HepG2 (cell line): ENCODE measurements around the gene TMEM198. TPM values are rescaled to one million over a fixed set of nuclear protein-coding genes. Genes with fewer than 3 reads are reported as not detected.

Source experiments
- AKAP8 ChIP-seq: sonication (generic); formaldehyde crosslinking; IDR thresholded peaks from 2 replicates; pipeline ENCODE4 v1.5.1; 2020; ENCODE audit warnings: mild to moderate bottlenecking, missing genetic modification reagents
- ATF7-NPFF ChIP-seq: sonication (generic); formaldehyde crosslinking; IDR thresholded peaks from 2 replicates; pipeline ENCODE4 v1.8.1; 2023; ENCODE audit warnings: mild to moderate bottlenecking, low read depth, missing genetic modification reagents, moderate library complexity
- CHD2 ChIP-seq: IDR thresholded peaks from 2 replicates; pipeline ENCODE4 v1.6.1; 2011; ENCODE audit warnings: low read depth, low read length, improper control_type of control experiment
- HBP1 ChIP-seq: IDR thresholded peaks from 2 replicates; pipeline ENCODE4 v1.6.1; 2016; ENCODE audit warnings: low read depth, control low read depth
- HOXA7 ChIP-seq: sonication (generic); formaldehyde crosslinking; IDR thresholded peaks from 2 replicates; pipeline ENCODE4 v1.8.1; 2022; ENCODE audit warnings: mild to moderate bottlenecking, missing genetic modification reagents, moderate library complexity
- KDM5A ChIP-seq: fragments of 200-600 bp; sonication (generic); IDR thresholded peaks from 2 replicates; pipeline ENCODE4 v1.7.0; 2018; ENCODE audit warnings: antibody characterized with exemption, mild to moderate bottlenecking, low read length, borderline replicate concordance
- KLF13 ChIP-seq: sonication (generic); formaldehyde crosslinking; IDR thresholded peaks from 2 replicates; pipeline ENCODE4 v1.4.0; 2020; ENCODE audit warnings: mild to moderate bottlenecking, missing genetic modification reagents
- MAF1 ChIP-seq: sonication (generic); formaldehyde crosslinking; IDR thresholded peaks from 2 replicates; pipeline ENCODE4 v1.5.0; 2020; ENCODE audit warnings: missing genetic modification reagents, borderline replicate concordance
- MIER3 ChIP-seq: IDR thresholded peaks from 2 replicates; pipeline ENCODE4 v1.6.1; 2016; ENCODE audit warnings: missing compliant biosample characterization, borderline replicate concordance
- TBX2 ChIP-seq: sonication (generic); formaldehyde crosslinking; IDR thresholded peaks from 2 replicates; pipeline ENCODE4 v1.5.0; 2020; ENCODE audit warnings: missing genetic modification reagents, mild to moderate bottlenecking, borderline replicate concordance
- XBP1 ChIP-seq: sonication (generic); formaldehyde crosslinking; IDR thresholded peaks from 2 replicates; pipeline ENCODE4 v1.5.0; 2020; ENCODE audit warnings: missing genetic modification reagents
- ZBTB25 ChIP-seq: IDR thresholded peaks from 2 replicates; pipeline ENCODE4 v1.6.1; 2018; ENCODE audit warnings: missing genetic modification reagents
- ZBTB4 ChIP-seq: sonication (generic); formaldehyde crosslinking; IDR thresholded peaks from 2 replicates; pipeline ENCODE4 v1.4.0; 2020; ENCODE audit warnings: missing genetic modification reagents, mild to moderate bottlenecking, borderline replicate concordance
- ZMAT3 ChIP-seq: sonication (generic); formaldehyde crosslinking; conservative IDR thresholded peaks from 2 replicates; pipeline ENCODE4 v1.7.0; 2021; ENCODE audit warnings: missing genetic modification reagents
- ZNF10 ChIP-seq: sonication (generic); formaldehyde crosslinking; IDR thresholded peaks from 2 replicates; pipeline ENCODE4 v1.4.0; 2020; ENCODE audit warnings: mild to moderate bottlenecking, low read depth, missing genetic modification reagents, borderline replicate concordance
- ZNF138 ChIP-seq: sonication (generic); formaldehyde crosslinking; IDR thresholded peaks from 2 replicates; pipeline ENCODE4 v1.5.0; 2020; ENCODE audit warnings: mild to moderate bottlenecking, low read depth, missing genetic modification reagents
- ZNF33B ChIP-seq: sonication (generic); formaldehyde crosslinking; IDR thresholded peaks from 2 replicates; pipeline ENCODE4 v1.5.1; 2020; ENCODE audit warnings: mild to moderate bottlenecking, missing genetic modification reagents
- ZNF468 ChIP-seq: sonication (generic); formaldehyde crosslinking; IDR thresholded peaks from 2 replicates; pipeline ENCODE4 v1.8.0; 2022; ENCODE audit warnings: mild to moderate bottlenecking, moderate library complexity, missing genetic modification reagents
- ZNF563 ChIP-seq: sonication (generic); formaldehyde crosslinking; IDR thresholded peaks from 2 replicates; pipeline ENCODE4 v1.8.0; 2022; ENCODE audit warnings: mild to moderate bottlenecking, moderate library complexity, missing genetic modification reagents
- ZNF564 ChIP-seq: sonication (generic); formaldehyde crosslinking; IDR thresholded peaks from 2 replicates; pipeline ENCODE4 v1.8.1; 2023; ENCODE audit warnings: mild to moderate bottlenecking, missing genetic modification reagents
- ZNF569 ChIP-seq: sonication (generic); formaldehyde crosslinking; IDR thresholded peaks from 2 replicates; pipeline ENCODE4 v1.5.0; 2020; ENCODE audit warnings: mild to moderate bottlenecking, missing genetic modification reagents, moderate library complexity, borderline replicate concordance
- ZNF792 ChIP-seq: IDR thresholded peaks from 2 replicates; pipeline ENCODE4 v1.6.1; 2016
- ZNF83 ChIP-seq: sonication (generic); formaldehyde crosslinking; IDR thresholded peaks from 2 replicates; pipeline ENCODE4 v1.4.0; 2020; ENCODE audit warnings: missing genetic modification reagents, mild to moderate bottlenecking, borderline replicate concordance
- polyA plus RNA-seq, 8 experiments: library from polyadenylated mRNA; depleted of rRNA in 3 of 8; stranded (reverse) in 7 of 8; unstranded in 1 of 8; fragments of >200 nt; fragmentation: Illumina TruSeq in 4 of 8; extraction: Trizol in 4 of 8; gene quantifications; 2 replicates each; pipeline versions ENCODE4 v1.2.1 to v1.2.3, GENCODE V29; 2011 to 2016; ENCODE audit warnings: low read depth in 4 of 8, missing spikeins in 1 of 8, mixed read lengths in 1 of 8; ENCODE audit not compliant: insufficient read depth in 1 of 8
- total RNA-seq, 5 experiments: library from RNA; depleted of rRNA; stranded (reverse); fragments of >200 nt; fragmentation: Illumina TruSeq; extraction: Trizol; gene quantifications; 2 replicates each; pipeline ENCODE4 v1.2.3, GENCODE V29; 2016; ENCODE audit warnings: low read depth in 1 of 5

The TMEM198 gene
- total and polyA plus RNA-seq, 2 of the 13 experiments (the other 11 are each of a cell fraction or from before 2014, with no cell fraction given): 17.3 to 23.5 TPM

- TF ChIP-seq ZNF792 (CRISPR knock-in tag) (no peak), ZMAT3 (CRISPR knock-in tag) (no peak), ZNF10 (CRISPR knock-in tag) (no peak), TBX2 (CRISPR knock-in tag) (peak; percentile 74), ZNF138 (no peak; the same call in 1 of the 2 replicates), MIER3 (peak; percentile 74; the same call in 1 of the 2 replicates), ZNF33B (CRISPR knock-in tag) (no peak; the same call in 1 of the 2 replicates), KLF13 (no peak), MAF1 (CRISPR knock-in tag) (peak; percentile 77; the same call in 1 of the 2 replicates), ZNF563 (CRISPR knock-in tag) (peak; percentile 70; the same call in 1 of the 2 replicates), CHD2 (no peak), AKAP8 (CRISPR knock-in tag) (peak; percentile 88), ATF7-NPFF (CRISPR knock-in tag) (no peak; the same call in 1 of the 2 replicates), ZNF468 (CRISPR knock-in tag) (peak; percentile 80; the same call in 1 of the 2 replicates), ZNF564 (CRISPR knock-in tag) (0 out of 2 replicates have a peak, but pooled peaks have one; percentile 24), HBP1 (CRISPR knock-in tag) (peak; percentile 83; the same call in 1 of the 2 replicates), ZBTB4 (no peak), ZNF569 (CRISPR knock-in tag) (no peak), KDM5A (no peak), XBP1 (CRISPR knock-in tag) (no peak), ZBTB25 (CRISPR knock-in tag) (peak; percentile 34; the same call in 1 of the 2 replicates), HOXA7 (CRISPR knock-in tag) (no peak), ZNF83 (CRISPR knock-in tag) (peak; percentile 75; the same call in 1 of the 2 replicates)
Observed at GRCh38 chr2:219497495-219498279, 46.1 kb upstream of the TMEM198 start (continued).
